ENCODE data around the gene NXPH2.
"Not testable (repeated sequence)": the region's sequence is repeated elsewhere in the genome, so short reads cannot be mapped to it uniquely, and the experiment has no call there.

Gene NXPH2

GRCh38 chr2:138760676-138761075 is 19.5 kb downstream of the NXPH2 start:
- no peak for DNase-seq (ENCODE audit: low read depth in 1 of 2, low spot score in 1 of 2)

- no peak for DNase-seq (ENCODE audit: low read depth in 1 of 2, low spot score in 1 of 2)
These were observed 22.8 kb downstream of the NXPH2 start for GRCh38 chr2:138757384-138757783.

GRCh38 chr2:138752197-138752956 is 27.8 kb downstream of the NXPH2 start:
- DNase-seq (ENCODE audit: low read depth in 1 of 2, low spot score in 1 of 2), result no peak

- no peak for DNase-seq (ENCODE audit: low read depth in 1 of 2, low spot score in 1 of 2)
These were observed 35.5 kb downstream of the NXPH2 start for GRCh38 chr2:138744713-138745112.

GRCh38 chr2:138742441-138743057 is 37.6 kb downstream of the NXPH2 start:
- DNase-seq (ENCODE audit: low read depth in 1 of 2, low spot score in 1 of 2), result no peak

GRCh38 chr2:138741851-138742250 is 38.3 kb downstream of the NXPH2 start:
- no peak for DNase-seq (ENCODE audit: low read depth in 1 of 2, low spot score in 1 of 2)

GRCh38 chr2:138737009-138737554 is 43.1 kb downstream of the NXPH2 start:
- DNase-seq (ENCODE audit: low read depth in 1 of 2, low spot score in 1 of 2), result not testable (repeated sequence)

GRCh38 chr2:138732651-138733050 is 47.5 kb downstream of the NXPH2 start:
- DNase-seq (ENCODE audit: low read depth in 1 of 2, low spot score in 1 of 2), result no peak

- no peak for DNase-seq (ENCODE audit: low read depth in 1 of 2, low spot score in 1 of 2)
These were observed 49.6 kb downstream of the NXPH2 start for GRCh38 chr2:138730497-138731030.

- no peak for DNase-seq (ENCODE audit: low read depth in 1 of 2, low spot score in 1 of 2)
These were observed 52.2 kb downstream of the NXPH2 start for GRCh38 chr2:138727956-138728355.

- no peak for DNase-seq (ENCODE audit: low read depth in 1 of 2, low spot score in 1 of 2)
These were observed 53.5 kb downstream of the NXPH2 start for GRCh38 chr2:138726681-138727080.

- DNase-seq (ENCODE audit: low read depth in 1 of 2, low spot score in 1 of 2), result no peak
These were observed 55.3 kb downstream of the NXPH2 start for GRCh38 chr2:138724729-138725459.

GRCh38 chr2:138724327-138724726 is 55.9 kb downstream of the NXPH2 start:
- DNase-seq (ENCODE audit: low read depth in 1 of 2, low spot score in 1 of 2), result no peak

- no peak for DNase-seq (ENCODE audit: low read depth in 1 of 2, low spot score in 1 of 2)
These were observed 56.8 kb downstream of the NXPH2 start for GRCh38 chr2:138723196-138723987.

GRCh38 chr2:138722316-138722715 is 57.9 kb downstream of the NXPH2 start:
- no peak for DNase-seq (ENCODE audit: low read depth in 1 of 2, low spot score in 1 of 2)

GRCh38 chr2:138720035-138720838 is 60.0 kb downstream of the NXPH2 start:
- DNase-seq (ENCODE audit: low read depth in 1 of 2, low spot score in 1 of 2), result no peak

GRCh38 chr2:138718405-138718804 is 61.8 kb downstream of the NXPH2 start:
- DNase-seq (ENCODE audit: low read depth in 1 of 2, low spot score in 1 of 2), result no peak

GRCh38 chr2:138716183-138716582 is 64.0 kb downstream of the NXPH2 start:
- no peak for DNase-seq (ENCODE audit: low read depth in 1 of 2, low spot score in 1 of 2)

GRCh38 chr2:138713504-138713903 is 66.7 kb downstream of the NXPH2 start:
- no peak for DNase-seq (ENCODE audit: low read depth in 1 of 2, low spot score in 1 of 2)

GRCh38 chr2:138713069-138713496 is 67.1 kb downstream of the NXPH2 start:
- no peak for DNase-seq (ENCODE audit: low read depth in 1 of 2, low spot score in 1 of 2)

Data from stimulated activated CD4-positive, alpha-beta T cell treated with anti-CD3 and anti-CD28 coated beads, Interleukin-15, amount 100 ng/mL, for 1 hour (primary cell).